Stimulated activated naive CD4-positive, alpha-beta T cell (primary cell): ENCODE data around the gene HOXD4.

Experiments used
- DNase-seq, 6 experiments: peaks; one replicate each; lab custom pipeline; 2025; lab: John Stamatoyannopoulos, UW

The HOXD4 gene

DNA sequence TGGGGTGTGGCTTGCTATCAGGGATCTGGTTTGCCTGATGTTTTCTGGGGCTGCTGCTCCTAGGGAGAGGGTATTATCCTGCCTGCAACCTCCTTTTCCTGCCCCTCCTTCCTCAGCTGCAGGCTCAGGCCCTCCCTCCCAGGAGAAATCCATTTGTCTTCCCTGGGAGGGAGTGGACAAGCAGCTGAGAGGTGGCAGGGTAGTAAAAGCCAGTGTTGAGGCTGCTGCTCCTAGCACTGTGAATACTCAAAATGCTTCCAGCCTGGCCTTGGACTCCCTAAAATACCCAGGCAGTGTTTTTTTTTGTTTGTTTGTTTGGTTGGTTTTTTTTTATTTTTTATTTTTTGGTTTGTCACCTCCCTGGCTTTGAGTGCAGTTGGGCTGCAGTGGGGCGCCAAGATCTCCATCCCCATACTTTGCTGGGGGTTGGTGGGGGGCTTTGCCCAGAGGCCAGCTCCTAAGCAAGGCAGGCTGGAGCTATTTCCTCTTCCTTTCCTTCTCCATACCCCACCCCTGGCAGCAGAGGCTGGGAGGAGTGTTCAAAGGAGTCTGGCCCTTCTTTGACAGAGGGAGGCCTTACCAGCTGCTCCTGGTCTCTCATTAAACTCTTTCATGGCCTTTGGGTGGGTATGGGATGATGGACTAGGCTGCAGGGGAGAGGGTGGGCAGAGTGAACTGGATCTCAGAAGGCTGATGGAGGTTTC lies 19.4 kb downstream of the HOXD4 start:
- no peak for DNase-seq

DNA sequence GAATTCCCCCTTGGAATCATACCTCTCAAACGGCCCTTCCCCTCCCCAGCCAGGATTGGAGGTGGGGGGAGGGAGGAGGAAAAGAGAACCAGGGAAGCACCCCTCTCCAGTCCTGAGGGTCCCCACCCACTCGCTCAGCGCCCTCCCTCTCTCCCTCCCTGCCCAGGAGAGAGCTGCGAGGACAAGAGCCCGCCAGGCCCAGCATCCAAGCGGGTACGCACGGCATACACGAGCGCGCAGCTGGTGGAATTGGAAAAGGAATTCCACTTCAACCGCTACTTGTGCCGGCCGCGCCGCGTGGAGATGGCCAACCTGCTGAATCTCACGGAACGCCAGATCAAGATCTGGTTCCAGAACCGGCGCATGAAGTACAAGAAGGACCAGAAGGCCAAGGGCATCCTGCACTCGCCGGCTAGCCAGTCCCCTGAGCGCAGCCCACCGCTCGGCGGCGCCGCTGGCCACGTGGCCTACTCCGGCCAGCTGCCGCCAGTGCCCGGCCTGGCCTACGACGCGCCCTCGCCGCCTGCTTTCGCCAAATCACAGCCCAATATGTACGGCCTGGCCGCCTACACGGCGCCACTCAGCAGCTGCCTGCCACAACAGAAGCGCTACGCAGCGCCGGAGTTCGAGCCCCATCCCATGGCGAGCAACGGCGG lies 20.1 kb downstream of the HOXD4 start:
- DNase-seq = no peak

DNA sequence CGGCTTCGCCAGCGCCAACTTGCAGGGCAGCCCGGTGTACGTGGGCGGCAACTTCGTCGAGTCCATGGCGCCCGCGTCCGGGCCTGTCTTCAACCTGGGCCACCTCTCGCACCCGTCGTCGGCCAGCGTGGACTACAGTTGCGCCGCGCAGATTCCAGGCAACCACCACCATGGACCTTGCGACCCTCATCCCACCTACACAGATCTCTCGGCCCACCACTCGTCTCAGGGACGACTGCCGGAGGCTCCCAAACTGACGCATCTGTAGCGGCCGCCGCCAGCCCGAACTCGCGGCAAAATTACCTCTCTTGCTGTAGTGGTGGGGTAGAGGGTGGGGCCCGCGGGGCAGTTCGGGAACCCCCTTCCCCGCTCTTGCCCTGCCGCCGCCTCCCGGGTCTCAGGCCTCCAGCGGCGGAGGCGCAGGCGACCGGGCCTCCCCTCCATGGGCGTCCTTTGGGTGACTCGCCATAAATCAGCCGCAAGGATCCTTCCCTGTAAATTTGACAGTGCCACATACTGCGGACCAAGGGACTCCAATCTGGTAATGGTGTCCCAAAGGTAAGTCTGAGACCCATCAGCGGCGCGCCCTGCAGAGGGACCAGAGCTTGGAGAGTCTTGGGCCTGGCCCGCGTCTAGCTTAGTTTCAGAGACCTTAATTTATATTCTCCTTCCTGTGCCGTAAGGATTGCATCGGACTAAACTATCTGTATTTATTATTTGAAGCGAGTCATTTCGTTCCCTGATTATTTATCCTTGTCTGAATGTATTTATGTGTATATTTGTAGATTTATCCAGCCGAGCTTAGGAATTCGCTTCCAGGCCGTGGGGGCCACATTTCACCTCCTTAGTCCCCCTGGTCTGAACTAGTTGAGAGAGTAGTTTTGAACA lies 20.9 kb downstream of the HOXD4 start:
- DNase-seq = no peak

DNA sequence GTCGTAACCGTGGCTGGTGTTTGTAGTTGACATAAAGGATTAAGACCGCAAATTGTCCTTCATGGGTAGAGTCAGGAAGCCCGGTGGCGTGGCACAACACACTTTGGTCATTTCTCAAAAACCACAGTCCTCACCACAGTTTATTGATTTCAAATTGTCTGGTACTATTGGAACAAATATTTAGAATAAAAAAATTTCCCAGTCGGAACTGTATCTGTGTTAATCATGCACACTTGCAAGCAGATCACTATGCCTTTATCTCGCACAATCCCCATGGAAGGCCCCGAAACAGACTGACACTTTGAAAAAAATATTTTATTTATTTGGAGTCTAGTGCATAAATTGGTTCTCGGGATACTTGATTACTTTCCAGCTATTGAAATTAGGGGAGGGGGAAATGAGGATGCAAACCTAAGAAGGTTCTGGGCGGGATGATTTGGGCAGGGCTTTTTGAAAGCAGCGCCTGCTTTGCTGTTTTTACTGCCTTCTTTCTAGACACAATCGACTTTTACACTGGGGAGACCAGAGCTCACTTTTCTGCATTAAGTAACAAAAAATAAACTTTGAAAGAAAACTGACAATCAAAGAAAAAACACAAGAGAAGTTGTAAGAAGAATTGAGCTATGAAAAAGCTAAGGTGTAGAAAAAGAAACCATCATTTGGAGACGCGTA lies 21.7 kb downstream of the HOXD4 start:
- no peak for DNase-seq

DNA sequence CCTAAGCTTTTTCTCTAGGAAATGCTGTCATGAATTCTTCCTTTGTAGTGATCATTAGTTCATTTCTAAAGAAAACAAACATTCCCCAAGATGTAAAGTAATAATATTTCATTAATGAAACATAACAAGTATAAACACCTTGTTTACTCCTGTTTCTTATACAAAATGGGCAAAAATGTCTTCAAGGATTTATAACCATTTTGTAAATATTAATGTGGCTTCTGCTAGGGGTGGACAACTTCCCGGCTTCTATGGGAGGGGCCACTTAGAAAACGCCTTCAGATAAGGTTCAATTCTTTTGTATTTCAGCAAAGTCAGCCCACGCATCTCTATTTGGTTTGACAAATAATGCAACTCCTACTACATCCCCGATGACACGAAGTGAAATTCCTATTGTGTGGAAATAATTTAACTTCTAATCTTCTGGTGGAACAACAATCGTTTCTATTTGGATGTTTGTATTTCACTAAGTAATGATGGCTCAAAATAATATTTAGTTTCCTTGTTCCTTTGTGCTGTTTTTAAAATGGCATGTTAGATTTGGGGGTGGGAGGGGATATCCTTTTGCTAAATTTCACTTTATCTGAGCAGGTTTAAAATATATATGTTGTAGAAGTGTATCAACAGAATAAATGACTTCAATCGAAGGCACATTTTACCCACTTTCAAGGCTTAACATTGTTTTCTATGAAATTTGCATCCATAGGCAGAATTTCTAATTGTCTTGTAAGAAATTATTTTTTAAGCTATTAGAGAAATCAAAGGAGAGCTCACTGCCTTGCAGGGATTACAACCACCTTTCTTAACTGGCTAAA lies 22.4 kb downstream of the HOXD4 start:
- DNase-seq = no peak

DNA sequence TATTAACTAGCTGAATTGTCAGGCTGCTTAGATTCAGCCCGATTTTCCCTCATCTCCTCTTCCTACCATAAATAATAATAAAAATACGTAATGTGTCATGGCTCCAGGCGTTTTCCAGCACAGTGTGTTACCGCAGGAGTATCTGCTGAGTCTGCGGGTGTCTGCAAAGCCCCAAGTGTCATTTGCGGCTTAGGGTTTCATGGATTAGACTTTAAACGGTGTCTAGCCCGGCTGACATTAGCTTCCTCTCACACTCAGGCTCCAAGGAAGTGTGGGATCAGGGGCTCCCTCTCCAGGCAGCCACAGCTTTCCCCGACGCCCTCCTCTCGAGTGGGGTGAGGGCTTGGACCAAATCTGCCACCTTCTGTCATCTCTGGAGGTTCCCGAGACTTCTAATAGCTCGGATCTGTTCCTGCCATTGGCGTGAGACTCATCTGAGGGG lies 23.1 kb downstream of the HOXD4 start:
- no peak for DNase-seq

DNA sequence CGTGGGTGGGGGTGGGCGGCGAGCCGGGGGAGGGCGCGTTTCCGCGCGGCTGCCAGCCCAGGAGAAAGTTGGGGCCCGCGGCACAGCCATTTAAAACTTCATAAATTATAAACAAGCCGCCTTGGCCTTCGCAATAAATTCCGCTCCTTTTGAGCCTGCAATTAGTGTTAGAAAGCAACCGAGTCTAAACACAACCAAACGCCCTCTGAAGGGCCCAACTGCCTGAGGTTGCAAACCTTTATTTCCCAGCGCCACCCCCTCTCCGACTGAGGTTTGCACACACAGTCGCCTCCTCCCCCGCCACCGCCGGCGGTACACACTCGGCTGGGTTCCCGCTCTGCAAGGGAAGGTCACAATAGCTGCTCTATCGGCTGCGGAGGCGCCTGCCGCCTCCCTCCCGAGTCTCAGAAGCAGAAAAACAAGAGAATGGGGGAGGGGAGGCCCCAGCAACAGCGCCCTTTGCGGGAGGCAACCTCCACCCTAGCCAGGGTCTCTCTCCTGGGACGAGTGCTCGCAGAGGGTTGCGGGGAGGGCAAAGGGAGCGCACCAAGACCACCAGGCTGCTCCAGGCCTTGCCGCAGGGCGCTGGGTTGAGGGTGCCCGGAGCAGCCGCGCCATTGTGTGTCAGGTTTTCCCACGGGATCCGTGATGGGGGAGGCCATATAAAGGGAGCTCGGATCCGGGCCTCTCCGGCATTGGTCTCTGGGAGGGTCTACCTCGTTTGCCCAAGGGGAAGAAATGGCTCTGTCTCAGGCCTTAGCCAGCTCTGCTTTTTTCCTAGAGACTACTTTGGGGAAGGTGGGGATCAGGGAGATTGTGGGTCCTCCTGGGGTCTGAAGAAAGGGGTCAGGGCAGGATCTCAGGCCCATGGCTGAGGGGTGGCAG lies 23.7 kb downstream of the HOXD4 start:
- no peak for DNase-seq

DNA sequence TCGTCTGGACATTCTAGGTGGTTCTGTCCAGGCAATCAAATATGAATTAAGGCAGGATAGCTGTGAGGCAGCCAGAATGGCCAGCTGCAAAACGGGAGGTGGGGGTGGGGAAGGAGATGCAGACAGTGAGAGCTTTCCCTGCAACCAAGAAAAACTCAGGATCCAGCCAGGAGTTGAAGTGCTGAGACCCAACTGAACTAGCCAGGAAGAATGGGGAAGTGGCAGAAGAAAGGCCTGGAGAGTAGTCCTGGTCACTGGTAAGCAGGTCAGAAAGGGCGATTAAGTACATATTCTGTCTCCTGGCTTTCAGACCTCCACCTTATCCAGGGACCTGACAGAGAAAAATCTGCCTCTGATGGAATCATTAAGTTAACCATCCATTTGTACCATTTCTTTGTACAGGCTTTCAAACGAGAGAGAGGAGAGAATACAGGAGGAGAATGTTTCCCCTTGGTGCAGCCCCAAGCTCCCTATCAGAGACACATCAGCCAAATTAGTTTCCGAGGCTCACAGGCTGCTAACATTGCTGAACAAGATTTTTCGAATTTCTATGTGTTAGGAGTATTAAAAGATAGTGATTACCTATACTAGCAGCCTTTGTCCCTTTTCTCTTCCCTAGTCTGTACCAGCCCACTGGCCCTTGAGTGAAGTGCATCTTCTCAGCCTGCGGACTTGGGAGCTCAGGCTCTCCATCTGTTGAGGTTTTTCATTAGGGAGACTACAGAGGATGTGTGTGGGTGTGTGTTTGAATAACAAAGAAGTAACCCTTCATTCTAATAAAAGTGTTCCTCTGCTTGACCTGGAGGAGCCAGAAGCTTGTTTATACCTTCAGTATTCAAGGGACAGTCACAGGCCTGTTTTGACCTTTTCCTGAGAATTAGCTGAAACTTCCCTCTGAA lies 24.6 kb downstream of the HOXD4 start:
- DNase-seq = no peak

DNA sequence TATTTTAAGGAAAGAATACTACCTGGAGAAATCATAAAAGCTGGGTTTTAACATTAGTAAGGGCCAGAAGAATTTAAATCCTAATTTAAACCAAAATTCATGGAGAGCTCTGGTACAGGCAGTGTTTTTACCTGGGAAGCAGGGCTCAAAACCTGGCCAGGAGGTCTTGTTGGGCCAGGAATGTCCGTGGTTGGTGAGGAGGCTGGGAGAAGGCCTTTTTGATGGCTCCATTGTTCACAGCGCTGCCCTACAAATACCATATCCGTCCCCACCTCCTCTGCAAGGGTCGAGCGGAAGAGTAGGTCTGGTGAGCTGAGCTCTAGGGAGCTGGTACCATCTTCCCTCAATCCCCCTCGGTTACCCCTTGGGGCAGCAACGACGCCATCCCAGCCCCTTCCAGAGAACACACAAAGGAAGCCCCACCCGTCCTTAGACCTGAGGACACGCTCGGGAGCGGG lies 26.3 kb downstream of the HOXD4 start:
- no peak for DNase-seq

DNA sequence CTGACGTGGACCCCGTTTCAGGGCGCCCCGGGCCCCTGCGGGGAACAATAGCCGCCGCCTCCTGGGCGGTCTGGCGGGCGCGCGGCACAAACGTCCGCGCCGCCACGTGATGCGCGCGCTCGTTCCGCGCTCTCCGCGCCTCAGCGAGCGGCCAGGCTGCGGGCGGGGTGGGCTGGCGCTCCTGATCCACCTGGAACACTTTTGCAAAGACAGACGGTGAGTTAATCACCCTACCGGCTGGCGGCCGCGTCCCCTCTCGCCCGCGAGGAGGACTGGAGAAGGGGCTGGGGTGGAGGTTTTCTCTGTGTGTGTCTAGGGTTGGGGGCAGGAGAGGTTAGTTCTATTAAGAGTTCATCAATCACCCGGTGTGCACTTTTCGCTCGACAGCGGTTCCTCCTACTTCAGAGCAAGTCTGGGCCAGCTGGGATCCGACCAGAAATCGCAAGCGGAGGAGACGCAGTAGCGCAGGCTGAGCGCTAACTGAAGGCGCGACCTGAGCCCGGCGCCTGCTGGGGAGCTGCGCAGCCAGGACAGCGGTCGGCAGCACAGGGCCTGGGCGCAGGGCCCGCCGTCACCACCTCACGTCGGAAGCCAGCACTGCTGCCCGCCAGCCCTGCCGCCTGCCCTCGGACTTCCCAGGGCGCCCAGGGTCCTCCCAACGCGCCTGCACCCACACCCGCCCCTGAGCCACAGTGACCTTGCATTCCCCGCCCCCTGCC lies 26.8 kb downstream of the HOXD4 start:
- no peak for DNase-seq

DNA sequence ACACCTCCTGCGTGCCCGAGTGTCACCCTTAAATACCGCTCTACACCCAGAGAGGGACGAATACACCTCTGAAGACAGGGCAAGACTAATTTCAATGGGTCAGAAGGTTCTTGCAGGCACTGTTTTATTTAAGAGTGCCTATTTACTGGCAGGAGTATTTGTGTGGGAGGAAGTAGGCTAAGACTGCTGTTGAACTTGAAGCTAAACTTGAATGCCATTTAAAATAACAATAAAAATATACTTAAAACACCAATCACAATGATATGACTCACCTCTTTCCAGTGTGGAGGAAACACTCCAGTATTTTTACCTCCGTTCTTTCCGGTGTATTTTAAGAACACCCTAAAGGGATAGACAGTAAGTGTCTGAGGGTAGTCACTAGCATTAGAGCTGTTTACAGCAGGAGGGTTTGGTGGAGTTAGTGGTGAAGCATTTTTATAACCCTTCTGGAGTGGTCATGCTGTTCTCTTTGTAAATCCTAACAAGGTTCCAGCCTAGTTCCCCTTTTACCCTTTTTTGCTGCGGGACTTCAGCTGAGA lies 27.5 kb downstream of the HOXD4 start:
- DNase-seq = no peak

DNA sequence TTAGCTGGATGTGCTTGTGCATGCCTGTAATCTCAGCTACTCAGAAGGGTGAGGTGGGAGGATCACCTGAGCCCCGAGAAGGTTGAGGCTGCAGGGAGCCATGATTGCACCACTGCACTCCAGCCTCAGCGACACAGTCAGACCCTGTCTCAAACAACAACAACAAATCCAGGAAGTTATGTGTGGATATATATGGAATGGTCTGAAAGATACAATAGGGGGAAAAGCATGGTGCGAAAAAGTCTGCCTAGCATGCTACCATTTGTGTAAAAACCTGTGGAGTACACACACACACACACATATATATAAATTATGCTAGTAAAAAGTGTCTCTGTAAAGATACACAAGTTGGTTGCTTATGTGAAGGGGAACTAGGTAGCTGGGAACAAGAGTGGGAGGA lies 30.2 kb downstream of the HOXD4 start:
- DNase-seq = no peak

DNA sequence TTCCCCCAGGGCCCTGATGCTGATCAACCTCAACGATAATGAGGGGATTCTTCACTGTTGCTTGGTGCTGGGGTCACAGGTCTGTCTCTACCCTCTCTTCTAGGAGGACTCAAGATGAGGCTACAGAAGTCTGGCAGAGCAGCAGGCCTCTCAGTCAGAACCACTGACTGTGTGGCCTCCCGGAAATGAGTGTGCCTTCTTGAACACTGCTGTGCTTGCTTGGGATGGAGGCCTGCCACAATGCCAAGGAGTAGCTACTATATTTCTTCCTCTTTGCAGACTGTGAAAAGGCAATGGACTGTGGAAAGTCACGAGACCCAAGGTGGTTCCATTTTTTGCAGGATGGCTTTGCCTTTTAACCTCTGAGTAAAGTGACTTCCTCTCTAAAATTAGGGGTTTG lies 31.3 kb downstream of the HOXD4 start:
- DNase-seq = no peak

DNA sequence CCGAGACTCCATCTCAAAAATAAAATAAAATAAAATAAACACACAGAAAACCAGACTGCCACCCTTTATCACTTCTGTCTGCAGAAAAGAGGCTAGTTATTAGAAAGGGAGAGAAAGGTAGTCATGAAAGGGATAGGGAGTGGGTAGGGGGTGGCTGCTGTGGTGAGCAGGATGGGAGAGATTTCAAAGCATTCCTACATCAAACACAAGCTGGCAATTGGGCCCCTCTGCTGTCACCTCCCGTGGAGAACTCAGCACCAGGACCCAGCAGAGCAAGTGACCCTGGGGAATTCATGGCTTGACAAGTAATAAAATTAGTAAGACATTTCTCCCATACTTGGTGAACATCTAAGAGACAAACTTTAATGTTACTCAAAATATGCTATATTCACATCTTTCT lies 33.4 kb downstream of the HOXD4 start:
- no peak for DNase-seq

DNA sequence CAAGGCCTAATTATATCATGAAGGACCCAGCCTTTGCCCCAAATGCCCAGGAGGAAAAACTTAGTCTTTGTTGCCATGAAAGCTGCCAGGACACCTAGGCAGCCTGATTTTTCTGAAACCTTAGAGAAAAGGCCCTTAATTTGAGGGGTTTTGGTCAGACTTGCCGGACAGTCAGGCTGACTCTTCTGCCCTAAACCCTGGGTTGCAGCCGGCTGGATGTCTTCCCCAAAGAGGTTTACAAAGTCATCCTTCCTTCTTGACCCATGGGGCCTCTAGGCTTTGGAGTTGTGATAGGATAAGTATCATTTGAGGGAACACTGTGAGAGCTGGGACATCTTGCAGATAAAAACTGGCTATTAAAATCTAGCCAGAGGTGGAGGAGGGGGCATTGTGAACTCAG lies 34.7 kb downstream of the HOXD4 start:
- no peak for DNase-seq

DNA sequence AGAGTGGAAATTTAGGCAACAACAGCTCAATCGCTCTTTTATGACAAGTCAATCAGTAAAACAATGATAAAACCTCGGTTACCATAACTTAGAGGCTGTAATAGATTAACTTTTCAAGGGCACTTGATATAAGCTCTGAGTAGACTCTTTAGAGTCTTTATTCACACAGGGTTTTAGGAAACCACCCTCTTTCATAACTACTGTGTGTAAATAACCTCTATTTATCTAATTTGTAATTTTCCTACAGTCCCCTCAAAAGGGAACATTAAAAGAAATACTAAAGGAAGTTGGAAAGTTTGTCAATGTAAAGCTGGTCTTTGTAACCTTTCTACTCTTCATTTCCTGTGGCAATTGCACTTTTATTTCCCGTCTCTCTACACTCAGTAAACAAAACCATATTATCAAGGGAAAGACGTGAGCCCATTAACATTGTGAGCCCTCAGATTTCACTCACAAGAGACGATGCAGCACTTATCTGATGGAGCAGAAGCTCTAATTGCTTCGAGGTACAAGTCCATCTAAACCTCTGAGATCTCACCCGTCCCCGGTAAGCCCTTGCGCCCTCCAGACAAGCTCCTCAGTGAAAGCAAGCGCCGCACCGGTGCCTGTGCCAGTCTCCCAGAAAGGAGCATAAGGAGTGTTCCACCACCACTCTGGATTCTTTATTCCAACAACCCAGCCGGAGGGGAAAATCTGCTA lies 36.0 kb downstream of the HOXD4 start:
- DNase-seq = peak in 1 of 6 experiments; percentile 5

DNA sequence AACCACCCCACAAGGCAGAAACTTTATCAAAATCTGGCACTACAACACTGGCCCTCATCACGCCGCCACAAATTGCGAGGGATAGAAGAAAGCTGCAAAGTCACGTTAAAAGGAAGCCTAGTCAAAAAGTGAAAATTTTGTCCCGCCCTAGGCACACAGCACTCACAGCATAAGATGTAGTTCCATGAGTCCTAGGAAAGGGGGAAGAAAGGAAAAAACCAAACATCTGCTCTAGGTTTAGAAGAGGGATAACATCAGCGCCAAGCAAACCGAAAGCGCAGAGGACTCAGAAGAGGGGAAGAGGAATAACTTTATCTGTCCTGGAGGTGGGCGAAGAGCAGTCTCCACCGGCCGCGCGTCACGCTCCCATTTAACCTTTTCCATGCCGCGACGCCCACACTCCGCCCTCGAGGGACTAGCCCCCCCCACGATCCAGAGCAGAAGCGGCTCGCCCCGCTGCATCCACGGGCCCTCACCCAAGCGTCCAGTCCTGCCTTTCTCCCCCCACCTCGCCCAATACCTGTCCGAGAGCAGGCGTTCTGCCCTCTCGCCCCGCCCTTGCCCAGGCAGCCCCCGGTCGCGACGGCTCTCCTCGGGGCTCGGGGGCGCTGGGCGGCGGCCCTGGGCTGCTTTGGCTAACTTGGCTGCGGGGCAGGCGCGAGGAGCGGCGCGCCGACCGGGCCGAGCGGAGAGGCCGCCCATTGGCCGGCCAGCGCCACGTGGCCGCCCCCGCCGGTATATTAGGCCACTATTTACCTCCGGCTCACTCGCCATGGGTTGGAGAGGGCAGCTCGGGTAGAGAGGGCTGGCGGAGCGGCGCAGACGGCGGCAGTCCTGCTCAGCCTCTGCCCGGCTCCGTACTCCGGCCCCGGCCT lies 36.8 kb downstream of the HOXD4 start, which contains the start of gene HOXD1:
Gene HOXD1, plus strand, starts transcription at position 770 of the 875 bp plus-strand sequence. CDS start 134 bp downstream, outside the sequence.
- DNase-seq = no peak
